ENCODE results near the gene JUND.
"Not testable (repeated sequence)": the region's sequence is repeated elsewhere in the genome, so short reads cannot be mapped to it uniquely, and the experiment has no call there.

JUND gene

DNA sequence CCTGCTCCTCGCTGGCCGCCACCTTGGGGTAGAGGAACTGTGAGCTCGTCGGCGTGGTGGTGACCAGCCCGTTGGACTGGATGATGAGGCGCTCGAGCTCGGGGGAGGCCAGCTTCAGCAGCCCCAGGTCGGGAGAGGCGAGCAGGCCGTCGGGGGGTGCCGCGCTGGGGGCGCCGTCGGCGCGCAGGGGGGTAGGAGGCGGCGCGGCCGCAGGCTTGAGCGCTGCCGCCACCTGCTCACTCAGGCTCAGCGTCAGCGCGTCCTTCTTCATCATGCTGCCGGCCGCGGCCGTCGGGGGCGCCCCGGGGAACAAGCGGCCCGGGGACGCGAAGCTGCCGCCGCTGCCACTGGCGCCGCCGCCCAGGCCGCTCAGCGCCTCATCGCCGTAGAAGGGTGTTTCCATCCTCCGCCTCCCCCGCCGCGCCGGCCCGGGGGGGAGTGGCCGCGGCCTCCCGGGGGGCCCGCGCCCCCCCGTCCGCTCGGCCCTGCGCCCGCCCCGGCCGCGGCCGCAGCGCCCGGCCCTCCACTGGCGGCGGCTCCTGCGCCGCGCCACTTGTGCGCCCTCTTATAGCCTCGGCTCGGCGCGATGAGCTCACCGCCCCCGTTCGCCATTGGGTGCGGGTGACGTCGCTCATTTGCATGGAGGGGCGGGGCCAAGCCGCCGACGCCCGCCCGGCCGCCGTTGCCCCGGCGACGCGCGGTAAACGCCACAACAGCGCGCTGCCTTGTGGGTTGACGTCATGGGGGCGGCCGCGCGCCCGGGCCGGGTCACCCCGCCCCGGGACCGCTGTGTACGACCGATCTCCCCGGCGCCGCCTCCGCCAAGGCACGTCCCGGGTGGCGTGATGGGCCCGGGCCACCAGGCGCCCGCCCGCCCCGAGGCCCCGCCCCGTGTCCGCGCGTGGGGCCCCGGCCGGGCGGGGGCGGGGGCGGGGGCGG, at the start of gene JUND:
TSS of gene JUND (minus strand) at position 541 of the 939 bp plus-strand sequence. CDS start at position 403, 138 bp downstream.
- TF ChIP-seq, protein P1, sequence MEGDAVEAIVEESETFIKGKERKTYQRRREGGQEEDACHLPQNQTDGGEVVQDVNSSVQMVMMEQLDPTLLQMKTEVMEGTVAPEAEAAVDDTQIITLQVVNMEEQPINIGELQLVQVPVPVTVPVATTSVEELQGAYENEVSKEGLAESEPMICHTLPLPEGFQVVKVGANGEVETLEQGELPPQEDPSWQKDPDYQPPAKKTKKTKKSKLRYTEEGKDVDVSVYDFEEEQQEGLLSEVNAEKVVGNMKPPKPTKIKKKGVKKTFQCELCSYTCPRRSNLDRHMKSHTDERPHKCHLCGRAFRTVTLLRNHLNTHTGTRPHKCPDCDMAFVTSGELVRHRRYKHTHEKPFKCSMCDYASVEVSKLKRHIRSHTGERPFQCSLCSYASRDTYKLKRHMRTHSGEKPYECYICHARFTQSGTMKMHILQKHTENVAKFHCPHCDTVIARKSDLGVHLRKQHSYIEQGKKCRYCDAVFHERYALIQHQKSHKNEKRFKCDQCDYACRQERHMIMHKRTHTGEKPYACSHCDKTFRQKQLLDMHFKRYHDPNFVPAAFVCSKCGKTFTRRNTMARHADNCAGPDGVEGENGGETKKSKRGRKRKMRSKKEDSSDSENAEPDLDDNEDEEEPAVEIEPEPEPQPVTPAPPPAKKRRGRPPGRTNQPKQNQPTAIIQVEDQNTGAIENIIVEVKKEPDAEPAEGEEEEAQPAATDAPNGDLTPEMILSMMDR (IDR thresholded peaks at IDR 0.05; ENCODE audit: borderline replicate concordance, control extremely low read depth, extremely low read depth, insufficient read depth, missing control alignments) = no peak
- in situ Hi-C loops (cut with MboI; ENCODE audit: low sequenced_read_pairs, unreplicated experiment) = no loop called here
- DNase-seq (ENCODE audit: low spot score) = peak; percentile 98

DNA sequence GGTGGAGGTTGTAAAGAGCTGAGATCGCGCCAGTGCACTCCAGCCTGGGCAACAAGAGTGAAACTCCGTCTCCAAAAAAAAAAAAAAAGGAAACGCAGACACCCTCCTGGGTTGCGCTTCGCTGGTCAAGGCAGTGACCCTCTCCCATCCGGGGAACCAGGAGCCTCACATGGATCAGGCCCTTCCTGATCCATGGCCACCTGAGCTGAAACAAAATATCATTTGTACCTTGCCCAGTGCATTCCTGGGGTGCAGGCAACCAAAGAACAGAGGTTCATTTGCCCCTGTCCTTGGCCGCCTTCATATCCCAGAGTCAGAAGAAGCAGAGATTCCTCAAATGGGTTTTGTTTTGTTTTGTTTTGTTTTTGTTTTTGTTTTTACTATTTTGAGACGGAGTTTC, 49.4 kb upstream of the JUND start:
- TF ChIP-seq, protein P1 (IDR thresholded peaks at IDR 0.05; ENCODE audit: borderline replicate concordance, control extremely low read depth, extremely low read depth, insufficient read depth, missing control alignments) = no peak
- no peak for DNase-seq (ENCODE audit: low spot score)
- in situ Hi-C loops (cut with MboI; ENCODE audit: low sequenced_read_pairs, unreplicated experiment) = no loop called here

DNA sequence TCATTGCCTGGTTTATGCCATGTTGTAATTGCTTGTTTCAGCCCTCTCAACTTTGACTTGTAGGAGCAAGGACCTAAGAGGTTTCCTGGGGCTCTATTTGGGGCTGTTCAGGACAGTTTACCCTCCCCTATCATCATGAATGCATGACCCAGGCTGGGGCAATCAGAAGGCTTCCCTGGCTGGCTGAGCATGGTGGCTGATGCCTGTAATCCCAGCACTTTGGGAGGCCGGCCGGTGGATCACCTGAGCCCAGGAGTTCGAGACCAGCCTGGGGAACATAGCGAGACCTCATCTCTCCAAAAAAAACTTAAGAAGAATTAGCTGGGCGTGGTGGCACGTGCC, 47.6 kb upstream of the JUND start:
- DNase-seq (ENCODE audit: low spot score) = no peak
- in situ Hi-C loops (cut with MboI; ENCODE audit: low sequenced_read_pairs, unreplicated experiment) = loop anchor here (5.0 kb wide), 1 partner anchor 52 kb away; no protein-coding TSS in a partner anchor
- TF ChIP-seq, protein P1 (IDR thresholded peaks at IDR 0.05; ENCODE audit: borderline replicate concordance, control extremely low read depth, extremely low read depth, insufficient read depth, missing control alignments) = no peak

DNA sequence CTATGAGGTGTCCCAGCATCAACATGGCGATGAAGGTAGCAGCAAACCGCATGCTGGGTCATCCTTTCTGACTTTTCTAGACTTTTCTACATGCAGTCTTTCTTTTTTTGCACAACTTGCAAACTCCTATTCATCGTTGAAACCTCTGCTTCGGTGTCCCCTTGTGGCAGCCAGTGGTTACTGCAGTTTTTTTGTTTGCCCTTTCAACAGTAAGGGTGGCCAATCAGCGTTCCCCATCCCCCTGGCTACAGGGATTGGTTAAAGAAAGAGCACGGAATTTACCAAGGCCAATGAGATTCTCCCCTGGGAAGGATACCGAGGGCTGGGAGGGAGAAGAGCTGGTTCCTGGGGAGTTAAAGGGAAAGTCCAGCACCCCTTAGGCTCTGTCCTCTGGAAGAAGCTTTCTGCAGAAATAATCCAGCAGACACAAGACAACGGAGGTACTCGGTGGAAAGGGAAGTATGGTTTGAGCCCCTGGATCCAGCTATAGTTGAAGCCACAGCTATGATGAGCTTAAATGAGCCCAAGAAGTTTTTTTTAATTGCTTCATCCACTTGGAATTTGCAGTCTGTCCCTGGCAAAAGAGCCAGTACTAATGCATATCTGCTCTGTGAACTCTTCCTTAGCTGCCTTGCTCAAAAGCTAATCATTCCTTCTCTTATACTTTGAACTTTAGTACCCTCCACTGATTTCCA, 47.1 kb upstream of the JUND start:
- in situ Hi-C loops (cut with MboI; ENCODE audit: low sequenced_read_pairs, unreplicated experiment) = loop anchor here (5.0 kb wide), 1 partner anchor 51 kb away; no protein-coding TSS in a partner anchor
- DNase-seq (ENCODE audit: low spot score) = peak; percentile 95
- TF ChIP-seq, protein P1 (IDR thresholded peaks at IDR 0.05; ENCODE audit: borderline replicate concordance, control extremely low read depth, extremely low read depth, insufficient read depth, missing control alignments) = peak; percentile 77

DNA sequence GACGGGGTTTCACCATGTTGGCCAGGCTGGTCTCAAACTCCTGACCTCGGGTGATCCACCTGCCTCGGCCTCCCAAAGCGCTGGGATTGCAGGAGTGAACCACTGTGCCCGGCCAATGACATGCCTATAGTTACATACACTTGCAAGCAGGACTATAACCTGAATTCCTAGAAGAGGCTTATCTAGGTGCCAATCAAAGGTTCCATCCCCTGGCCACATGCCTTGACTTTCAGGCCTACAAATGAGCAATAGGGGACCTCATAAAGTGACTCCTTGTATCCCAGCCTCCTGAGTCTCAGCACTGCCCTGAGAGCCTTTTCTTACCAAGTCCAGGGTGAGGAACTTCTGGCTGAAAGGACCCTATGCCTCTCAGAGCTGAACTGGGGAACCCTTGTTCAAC, 45.4 kb upstream of the JUND start:
- TF ChIP-seq, protein P1 (IDR thresholded peaks at IDR 0.05; ENCODE audit: borderline replicate concordance, control extremely low read depth, extremely low read depth, insufficient read depth, missing control alignments) = no peak
- DNase-seq (ENCODE audit: low spot score) = no peak
- in situ Hi-C loops (cut with MboI; ENCODE audit: low sequenced_read_pairs, unreplicated experiment) = loop anchor here (5.0 kb wide), 1 partner anchor 49 kb away; no protein-coding TSS in a partner anchor

DNA sequence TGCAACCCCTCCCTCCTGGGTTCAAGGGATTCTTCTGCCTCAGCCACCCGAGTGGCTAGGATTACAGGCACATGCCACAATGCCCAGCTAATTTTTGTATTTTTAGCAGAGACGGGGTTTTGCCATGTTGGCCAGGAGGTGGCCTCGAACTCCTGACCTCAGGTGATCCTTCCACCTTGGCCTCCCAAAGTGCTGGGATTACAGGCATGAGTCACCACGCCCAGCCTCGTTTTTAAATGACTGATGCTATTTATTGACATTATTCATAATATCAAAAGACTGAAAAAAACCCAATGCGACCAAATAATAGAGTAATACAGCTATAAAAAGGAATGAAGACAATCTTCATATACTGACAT, 42.9 kb upstream of the JUND start:
- in situ Hi-C loops (cut with MboI; ENCODE audit: low sequenced_read_pairs, unreplicated experiment) = not testable (repeated sequence)

More for the DNA sequence above, 42.9 kb upstream of the JUND start:
- not testable (repeated sequence) for DNase-seq (ENCODE audit: low spot score)
